ENCODE data around the gene LCMT1. TPM values are rescaled to one million over a fixed set of nuclear protein-coding genes. Genes with fewer than 3 reads are reported as not detected.

Gene LCMT1
- total and polyA plus RNA-seq, 2 donors (not counting 1 experiment from before 2014, with no cell fraction given) = 20.2 to 42.0 TPM

DNA sequence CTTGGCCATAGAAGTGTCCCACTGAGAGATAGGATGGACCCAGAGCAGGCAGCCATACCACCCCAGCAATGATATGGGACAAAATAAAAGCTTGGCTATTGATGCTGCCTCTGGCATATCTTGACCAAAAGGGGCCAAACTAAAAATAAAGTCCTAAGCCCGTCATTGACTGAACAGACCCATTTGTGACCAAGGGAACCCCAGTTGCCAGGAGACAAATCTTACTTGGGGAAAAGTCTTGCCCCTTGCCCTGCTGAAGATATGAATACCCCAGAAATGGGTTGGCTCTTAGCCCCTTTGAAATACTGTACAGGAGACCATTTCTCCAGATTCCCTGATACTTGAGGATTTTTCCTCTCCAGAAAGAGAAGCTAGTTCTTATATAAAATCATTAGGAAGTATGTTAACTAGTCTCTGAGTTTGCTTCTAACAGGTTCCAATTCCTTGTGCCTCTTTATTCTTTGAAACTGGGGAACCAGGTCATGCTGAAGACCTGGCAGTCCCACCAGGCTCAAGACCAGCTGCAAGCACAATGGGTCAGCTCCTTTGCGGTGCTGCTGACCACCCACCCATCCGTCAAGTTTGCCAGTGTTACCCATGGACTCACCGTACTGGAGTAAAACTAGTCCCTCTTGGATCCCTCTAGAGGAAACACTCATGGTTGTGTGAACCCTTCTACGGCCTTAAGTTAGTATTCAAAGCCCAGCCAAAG lies 31.0 kb upstream of the LCMT1 start:
- Mint-ChIP-seq H3K27ac (no peak overlapping the region), H3K4me3 (no peak overlapping the region), H3K4me1 (peaks cover 3% of the 10 kb centered on the region), H3K27me3 (no peaks in the 10 kb centered on the region), H3K9me3 (ENCODE audit: insufficient read depth) (no peaks in the 10 kb centered on the region)
- ATAC-seq (ENCODE audit: low read depth) (no peak), DNase-seq (no peak)
- POLR2A ChIA-PET = no interaction called here
- 88% methylated on average over 4 of the region's 5 CpGs for WGBS (ENCODE audit: insufficient coverage)
- CTCF ChIA-PET = interaction anchor here (1.2 kb wide), 1 partner anchor 145 kb away, joined by 4 read pairs; no protein-coding TSS in a partner anchor
- TF ChIP-seq, protein P1, sequence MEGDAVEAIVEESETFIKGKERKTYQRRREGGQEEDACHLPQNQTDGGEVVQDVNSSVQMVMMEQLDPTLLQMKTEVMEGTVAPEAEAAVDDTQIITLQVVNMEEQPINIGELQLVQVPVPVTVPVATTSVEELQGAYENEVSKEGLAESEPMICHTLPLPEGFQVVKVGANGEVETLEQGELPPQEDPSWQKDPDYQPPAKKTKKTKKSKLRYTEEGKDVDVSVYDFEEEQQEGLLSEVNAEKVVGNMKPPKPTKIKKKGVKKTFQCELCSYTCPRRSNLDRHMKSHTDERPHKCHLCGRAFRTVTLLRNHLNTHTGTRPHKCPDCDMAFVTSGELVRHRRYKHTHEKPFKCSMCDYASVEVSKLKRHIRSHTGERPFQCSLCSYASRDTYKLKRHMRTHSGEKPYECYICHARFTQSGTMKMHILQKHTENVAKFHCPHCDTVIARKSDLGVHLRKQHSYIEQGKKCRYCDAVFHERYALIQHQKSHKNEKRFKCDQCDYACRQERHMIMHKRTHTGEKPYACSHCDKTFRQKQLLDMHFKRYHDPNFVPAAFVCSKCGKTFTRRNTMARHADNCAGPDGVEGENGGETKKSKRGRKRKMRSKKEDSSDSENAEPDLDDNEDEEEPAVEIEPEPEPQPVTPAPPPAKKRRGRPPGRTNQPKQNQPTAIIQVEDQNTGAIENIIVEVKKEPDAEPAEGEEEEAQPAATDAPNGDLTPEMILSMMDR (IDR thresholded peaks at IDR 0.05) = no peak
- no peak for TF ChIP-seq EZH2 (IDR thresholded peaks at IDR 0.05; ENCODE audit: borderline replicate concordance, insufficient read depth, low read depth, low read length, poor library complexity, severe bottlenecking)
- intact Hi-C loops (cut with micrococcal nuclease) = no loop called here
- Histone ChIP-seq H3K9ac (ENCODE audit: low read length) (no peak overlapping the region), H3K4me2 (replicated peaks; ENCODE audit: low read depth, low read length, poor library complexity, severe bottlenecking) (no peak overlapping the region), H2AFZ (ENCODE audit: insufficient read depth, low read depth, low read length, poor library complexity, severe bottlenecking) (no peak overlapping the region), H3K36me3 (replicated peaks in 1 of 2; ENCODE audit: control extremely low read depth in 1 of 2, control insufficient read depth in 1 of 2, extremely low read depth in 1 of 2, insufficient read depth in 2 of 2, low read length in 1 of 2) (no peaks in the 10 kb centered on the region), H3K4me1 (ENCODE audit: control insufficient read depth in 2 of 2, insufficient read depth in 2 of 2, low read length in 2 of 2) (no peaks in the 10 kb centered on the region), H4K20me1 (ENCODE audit: control insufficient read depth, insufficient read depth, low read length, poor library complexity, severe bottlenecking) (no peaks in the 10 kb centered on the region), H3K4me3 (ENCODE audit: control extremely low read depth in 1 of 5, extremely low read depth in 1 of 5, insufficient read depth in 1 of 5, low read depth in 2 of 5, low read length in 4 of 5) (no peak overlapping the region), H3K27me3 (replicated peaks in 1 of 4; ENCODE audit: control extremely low read depth in 1 of 4, control insufficient read depth in 3 of 4, insufficient read depth in 4 of 4, low read length in 3 of 4) (no peaks in the 10 kb centered on the region), H3K27ac (ENCODE audit: low read length in 2 of 2) (no peak overlapping the region), H3K9me3 (ENCODE audit: control extremely low read depth in 1 of 3, control insufficient read depth in 2 of 3, insufficient read depth in 1 of 3, low read length in 2 of 3) (no peaks in the 10 kb centered on the region), H3K79me2 (ENCODE audit: control insufficient read depth, insufficient read depth, low read length) (no peaks in the 10 kb centered on the region)

DNA sequence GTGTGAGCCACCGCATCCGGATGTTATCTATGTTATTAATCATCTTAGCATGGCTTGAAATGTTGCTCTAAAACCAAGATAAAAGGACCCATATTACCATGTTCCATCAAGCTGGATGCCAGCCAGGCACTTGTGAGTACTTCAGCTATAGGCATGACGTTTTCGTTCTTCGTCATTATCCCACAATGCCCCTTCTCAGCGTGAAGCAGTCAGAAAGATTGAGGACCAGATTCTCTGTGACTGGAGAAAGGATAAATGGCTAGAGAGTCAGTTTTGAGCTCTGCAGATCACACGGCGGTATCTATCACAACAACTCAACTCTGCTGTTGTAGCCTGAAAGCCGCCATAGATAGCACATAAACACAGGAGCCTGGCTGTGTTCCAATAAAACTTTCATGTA lies 29.8 kb upstream of the LCMT1 start:
- H3K4me3 ChIP-seq (ENCODE audit: control extremely low read depth in 1 of 5, extremely low read depth in 1 of 5, insufficient read depth in 1 of 5, low read depth in 2 of 5, low read length in 4 of 5) = no peak overlapping the region
- H3K27ac ChIP-seq (ENCODE audit: low read length in 2 of 2) = no peak overlapping the region
- 100% methylated on average over 1 of the region's 9 CpGs for WGBS (ENCODE audit: insufficient coverage)
- Mint-ChIP-seq H3K9me3 (ENCODE audit: insufficient read depth) (no peaks in the 10 kb centered on the region), H3K4me3 (no peak overlapping the region), H3K4me1 (peaks cover 3% of the 10 kb centered on the region), H3K27ac (no peak overlapping the region), H3K27me3 (no peaks in the 10 kb centered on the region)
- H3K9ac ChIP-seq (ENCODE audit: low read length) = no peak overlapping the region
- H3K36me3 ChIP-seq (replicated peaks in 1 of 2; ENCODE audit: control extremely low read depth in 1 of 2, control insufficient read depth in 1 of 2, extremely low read depth in 1 of 2, insufficient read depth in 2 of 2, low read length in 1 of 2) = no peaks in the 10 kb centered on the region
- H2AFZ ChIP-seq (ENCODE audit: insufficient read depth, low read depth, low read length, poor library complexity, severe bottlenecking) = no peak overlapping the region
- ChIA-PET CTCF (no interaction called here), POLR2A (no interaction called here)
- no peaks in the 10 kb centered on the region for H4K20me1 ChIP-seq (ENCODE audit: control insufficient read depth, insufficient read depth, low read length, poor library complexity, severe bottlenecking)
- TF ChIP-seq, protein P1 (IDR thresholded peaks at IDR 0.05) = no peak
- TF ChIP-seq EZH2 (IDR thresholded peaks at IDR 0.05; ENCODE audit: borderline replicate concordance, insufficient read depth, low read depth, low read length, poor library complexity, severe bottlenecking) = no peak
- no peak overlapping the region for H3K4me2 ChIP-seq (replicated peaks; ENCODE audit: low read depth, low read length, poor library complexity, severe bottlenecking)
- intact Hi-C loops (cut with micrococcal nuclease) = no loop called here
- ATAC-seq (ENCODE audit: low read depth) = no peak
- no peaks in the 10 kb centered on the region for H3K4me1 ChIP-seq (ENCODE audit: control insufficient read depth in 2 of 2, insufficient read depth in 2 of 2, low read length in 2 of 2)
- no peaks in the 10 kb centered on the region for H3K9me3 ChIP-seq (ENCODE audit: control extremely low read depth in 1 of 3, control insufficient read depth in 2 of 3, insufficient read depth in 1 of 3, low read length in 2 of 3)
- no peaks in the 10 kb centered on the region for H3K79me2 ChIP-seq (ENCODE audit: control insufficient read depth, insufficient read depth, low read length)
- DNase-seq = no peak
- no peaks in the 10 kb centered on the region for H3K27me3 ChIP-seq (replicated peaks in 1 of 4; ENCODE audit: control extremely low read depth in 1 of 4, control insufficient read depth in 3 of 4, insufficient read depth in 4 of 4, low read length in 3 of 4)
